Measurements from ENCODE around the gene KRTAP10-1.

DNA sequence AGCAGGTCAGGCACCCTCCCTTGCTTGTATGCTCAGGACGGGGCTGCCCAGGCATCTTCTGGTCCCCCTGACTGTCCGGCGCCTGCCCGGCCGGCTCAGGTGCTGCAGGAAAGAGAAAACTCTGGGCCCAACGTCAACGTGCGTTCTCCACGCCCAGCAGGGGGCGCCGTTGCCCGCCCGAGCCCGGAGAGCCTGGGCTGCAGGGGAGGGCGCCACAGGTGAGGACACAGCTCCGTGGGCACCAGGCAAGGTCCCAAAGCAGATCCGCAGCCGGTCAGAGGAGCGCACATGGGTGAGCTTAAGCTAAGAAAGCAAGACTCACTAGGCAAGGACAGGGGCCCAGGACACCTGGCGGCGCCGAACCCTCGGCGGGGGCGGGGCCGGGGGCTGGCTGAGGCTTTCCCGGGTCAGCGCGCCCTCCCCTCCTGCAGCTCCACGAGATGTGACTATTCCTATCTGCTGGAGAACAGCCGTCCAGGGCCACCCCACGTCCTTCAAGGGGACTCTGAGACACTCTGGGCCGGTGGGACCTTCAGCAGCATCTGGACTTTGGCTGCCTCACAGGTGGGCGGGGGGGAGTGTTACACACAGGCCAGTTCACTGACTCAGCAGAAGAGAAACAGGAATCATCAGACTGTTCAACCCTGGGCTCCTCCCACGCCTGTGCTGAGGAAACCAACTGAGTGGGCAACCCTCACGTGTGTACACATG, 29.3 kb downstream of the KRTAP10-1 start:
- TF ChIP-seq, protein P1, sequence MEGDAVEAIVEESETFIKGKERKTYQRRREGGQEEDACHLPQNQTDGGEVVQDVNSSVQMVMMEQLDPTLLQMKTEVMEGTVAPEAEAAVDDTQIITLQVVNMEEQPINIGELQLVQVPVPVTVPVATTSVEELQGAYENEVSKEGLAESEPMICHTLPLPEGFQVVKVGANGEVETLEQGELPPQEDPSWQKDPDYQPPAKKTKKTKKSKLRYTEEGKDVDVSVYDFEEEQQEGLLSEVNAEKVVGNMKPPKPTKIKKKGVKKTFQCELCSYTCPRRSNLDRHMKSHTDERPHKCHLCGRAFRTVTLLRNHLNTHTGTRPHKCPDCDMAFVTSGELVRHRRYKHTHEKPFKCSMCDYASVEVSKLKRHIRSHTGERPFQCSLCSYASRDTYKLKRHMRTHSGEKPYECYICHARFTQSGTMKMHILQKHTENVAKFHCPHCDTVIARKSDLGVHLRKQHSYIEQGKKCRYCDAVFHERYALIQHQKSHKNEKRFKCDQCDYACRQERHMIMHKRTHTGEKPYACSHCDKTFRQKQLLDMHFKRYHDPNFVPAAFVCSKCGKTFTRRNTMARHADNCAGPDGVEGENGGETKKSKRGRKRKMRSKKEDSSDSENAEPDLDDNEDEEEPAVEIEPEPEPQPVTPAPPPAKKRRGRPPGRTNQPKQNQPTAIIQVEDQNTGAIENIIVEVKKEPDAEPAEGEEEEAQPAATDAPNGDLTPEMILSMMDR (IDR thresholded peaks at IDR 0.05): peak; percentile 86
- TF ChIP-seq POLR2AphosphoS5 (IDR thresholded peaks at IDR 0.05; ENCODE audit: low read depth, low read length) (no peak), SIN3A (IDR thresholded peaks at IDR 0.05; ENCODE audit: borderline replicate concordance, insufficient read depth, low read depth, low read length) (no peak), TCF7L2 (IDR thresholded peaks at IDR 0.05; ENCODE audit: low read depth, low read length) (no peak)
- TF ChIP-seq, protein P2, sequence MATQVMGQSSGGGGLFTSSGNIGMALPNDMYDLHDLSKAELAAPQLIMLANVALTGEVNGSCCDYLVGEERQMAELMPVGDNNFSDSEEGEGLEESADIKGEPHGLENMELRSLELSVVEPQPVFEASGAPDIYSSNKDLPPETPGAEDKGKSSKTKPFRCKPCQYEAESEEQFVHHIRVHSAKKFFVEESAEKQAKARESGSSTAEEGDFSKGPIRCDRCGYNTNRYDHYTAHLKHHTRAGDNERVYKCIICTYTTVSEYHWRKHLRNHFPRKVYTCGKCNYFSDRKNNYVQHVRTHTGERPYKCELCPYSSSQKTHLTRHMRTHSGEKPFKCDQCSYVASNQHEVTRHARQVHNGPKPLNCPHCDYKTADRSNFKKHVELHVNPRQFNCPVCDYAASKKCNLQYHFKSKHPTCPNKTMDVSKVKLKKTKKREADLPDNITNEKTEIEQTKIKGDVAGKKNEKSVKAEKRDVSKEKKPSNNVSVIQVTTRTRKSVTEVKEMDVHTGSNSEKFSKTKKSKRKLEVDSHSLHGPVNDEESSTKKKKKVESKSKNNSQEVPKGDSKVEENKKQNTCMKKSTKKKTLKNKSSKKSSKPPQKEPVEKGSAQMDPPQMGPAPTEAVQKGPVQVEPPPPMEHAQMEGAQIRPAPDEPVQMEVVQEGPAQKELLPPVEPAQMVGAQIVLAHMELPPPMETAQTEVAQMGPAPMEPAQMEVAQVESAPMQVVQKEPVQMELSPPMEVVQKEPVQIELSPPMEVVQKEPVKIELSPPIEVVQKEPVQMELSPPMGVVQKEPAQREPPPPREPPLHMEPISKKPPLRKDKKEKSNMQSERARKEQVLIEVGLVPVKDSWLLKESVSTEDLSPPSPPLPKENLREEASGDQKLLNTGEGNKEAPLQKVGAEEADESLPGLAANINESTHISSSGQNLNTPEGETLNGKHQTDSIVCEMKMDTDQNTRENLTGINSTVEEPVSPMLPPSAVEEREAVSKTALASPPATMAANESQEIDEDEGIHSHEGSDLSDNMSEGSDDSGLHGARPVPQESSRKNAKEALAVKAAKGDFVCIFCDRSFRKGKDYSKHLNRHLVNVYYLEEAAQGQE (IDR thresholded peaks at IDR 0.05; ENCODE audit: insufficient read depth in 1 of 2, low read depth in 2 of 2, low read length in 1 of 2): no peak
